SK-N-SH (cell line): ENCODE data around the gene FHL2. TPM values are rescaled to one million over a fixed set of nuclear protein-coding genes. Genes with fewer than 3 reads are reported as not detected.

ENCODE experiments used
- CTCF ChIA-PET: fragments of 300-600, 350-600 bp; formaldehyde crosslinking; extraction: SDS; loops from one replicate; lab custom pipeline; 2021; lab: Yijun Ruan, JAX
- POLR2A ChIA-PET: fragments of 350-600 bp; sonication (Branson Sonifier 250); formaldehyde crosslinking; extraction: SDS; loops from one replicate; lab custom pipeline; 2020; ENCODE audit warnings: antibody characterized with exemption, inconsistent platforms; lab: Yijun Ruan, JAX
- DNase-seq: peaks from one replicate; pipeline ENCODE4 v3.0.0; 2012
- H2AFZ ChIP-seq: fragments of 200-600 bp; sonication (generic); 2 replicates; pipeline ENCODE4 v1.8.1; 2016; ENCODE audit warnings: antibody characterized with exemption, mild to moderate bottlenecking, low read depth
- H3F3A ChIP-seq: fragments of 200-600 bp; sonication (generic); replicated peaks from 2 replicates; pipeline ENCODE3; 2016; ENCODE audit warnings: antibody characterized with exemption, mild to moderate bottlenecking; ENCODE audit not compliant: insufficient read depth
- H3K27ac ChIP-seq, 2 experiments: fragments of 200-500 bp in 1 of 2; fragments of 200-600 bp in 1 of 2; sonication (Bioruptor generic) in 1 of 2; sonication (generic), shearing (Covaris generic) in 1 of 2; 2 replicates each; pipeline versions ENCODE4 v1.5.1 to v1.6.1; 2014 to 2016; ENCODE audit warnings: low read depth in 2 of 2, inconsistent platforms in 1 of 2, low read length in 1 of 2, mild to moderate bottlenecking in 1 of 2, mixed read lengths in 1 of 2
- H3K27me3 ChIP-seq: fragments of 200-600 bp; sonication (generic), shearing (Covaris generic); 2 replicates; pipeline ENCODE4 v1.6.1; 2016; ENCODE audit warnings: mixed run types; ENCODE audit not compliant: insufficient read depth
- H3K36me3 ChIP-seq, 2 experiments: fragments of 200-500 bp in 1 of 2; fragments of 200-600 bp in 1 of 2; sonication (Bioruptor generic) in 1 of 2; sonication (generic) in 1 of 2; replicated peaks in 1 of 2; 2 replicates each; pipeline versions ENCODE3 to v1.5.1; 2014 to 2016; ENCODE audit warnings: low read length in 1 of 2, mild to moderate bottlenecking in 1 of 2; ENCODE audit not compliant: insufficient read depth in 2 of 2, control insufficient read depth in 1 of 2
- H3K4me1 ChIP-seq, 2 experiments: fragments of 200-500 bp in 1 of 2; fragments of 200-600 bp in 1 of 2; sonication (Bioruptor generic) in 1 of 2; sonication (generic), shearing (Covaris generic) in 1 of 2; 2 replicates each; pipeline versions ENCODE4 v1.5.1 to v1.6.1; 2014 to 2016; ENCODE audit warnings: low read depth in 1 of 2, low read length in 1 of 2, mixed run types in 1 of 2; ENCODE audit not compliant: insufficient read depth in 2 of 2, control insufficient read depth in 1 of 2
- H3K4me2 ChIP-seq: fragments of 200-600 bp; sonication (generic), shearing (Covaris generic); 2 replicates; pipeline ENCODE4 v1.6.1; 2017; ENCODE audit warnings: mixed run types
- H3K4me3 ChIP-seq, 2 experiments: fragments of 200-500 bp in 1 of 2; fragments of 200-600 bp in 1 of 2; sonication (Bioruptor generic) in 1 of 2; sonication (generic), shearing (Covaris generic) in 1 of 2; 2 replicates each; pipeline versions ENCODE4 v1.5.1 to v1.8.1; 2014 to 2016; ENCODE audit warnings: low read depth in 2 of 2, inconsistent platforms in 1 of 2, low read length in 1 of 2, mild to moderate bottlenecking in 1 of 2, mixed read lengths in 1 of 2, moderate library complexity in 1 of 2
- H3K79me2 ChIP-seq: fragments of 200-600 bp; sonication (generic); 2 replicates; pipeline ENCODE4 v1.8.1; 2017; ENCODE audit warnings: mild to moderate bottlenecking; ENCODE audit not compliant: insufficient read depth
- H3K9ac ChIP-seq: fragments of 200-600 bp; sonication (generic); 2 replicates; pipeline ENCODE4 v1.6.1; 2017; ENCODE audit warnings: mixed run types
- H3K9me2 ChIP-seq: fragments of 200-600 bp; sonication (generic); 2 replicates; pipeline ENCODE4 v1.6.1; 2017; ENCODE audit warnings: mixed run types
- H3K9me3 ChIP-seq: fragments of 200-600 bp; sonication (generic); 2 replicates; pipeline ENCODE4 v1.6.1; 2017; ENCODE audit warnings: mixed run types, mild to moderate bottlenecking, moderate library complexity
- H4K20me1 ChIP-seq: fragments of 200-600 bp; sonication (generic); 2 replicates; pipeline ENCODE4 v1.6.1; 2017; ENCODE audit warnings: mild to moderate bottlenecking, mixed run types; ENCODE audit not compliant: insufficient read depth
- ELF1 ChIP-seq: IDR thresholded peaks from 2 replicates; pipeline ENCODE4 v1.4.0; 2012
- EP300 ChIP-seq, 2 experiments: IDR thresholded peaks; 2 replicates each; pipeline versions ENCODE4 v1.4.0 to v1.6.1; 2012; ENCODE audit warnings: borderline replicate concordance in 1 of 2, low read depth in 1 of 2, low read length in 1 of 2
- FOSL2 ChIP-seq: IDR thresholded peaks from 2 replicates; pipeline ENCODE4 v1.4.0; 2012; ENCODE audit warnings: low read depth, mild to moderate bottlenecking, moderate library complexity, borderline replicate concordance
- FOXM1 ChIP-seq: IDR thresholded peaks from 2 replicates; pipeline ENCODE4 v1.4.0; 2012; ENCODE audit warnings: low read depth, mild to moderate bottlenecking
- GABPA ChIP-seq: IDR thresholded peaks from 2 replicates; pipeline ENCODE4 v1.4.0; 2012; ENCODE audit warnings: low read depth, mild to moderate bottlenecking
- JUND ChIP-seq: IDR thresholded peaks from 2 replicates; pipeline ENCODE4 v1.4.0; 2012
- MEF2A ChIP-seq: IDR thresholded peaks from 2 replicates; pipeline ENCODE4 v1.4.0; 2012; ENCODE audit warnings: low read depth, borderline replicate concordance
- MXI1 ChIP-seq: IDR thresholded peaks from 2 replicates; pipeline ENCODE4 v1.6.1; 2012; ENCODE audit warnings: mild to moderate bottlenecking, low read depth, low read length, improper control_type of control experiment
- POLR2AphosphoS5 ChIP-seq: IDR thresholded peaks from 2 replicates; pipeline ENCODE4 v1.6.1; 2012; ENCODE audit warnings: low read depth, low read length
- RCOR1 ChIP-seq: fragments of 150-350 bp; IDR thresholded peaks from 2 replicates; pipeline ENCODE4 v1.6.1; 2017; ENCODE audit warnings: antibody characterized with exemption, low read length
- RXRA ChIP-seq: IDR thresholded peaks from 2 replicates; pipeline ENCODE4 v1.4.0; 2012; ENCODE audit warnings: low read depth, mild to moderate bottlenecking, borderline replicate concordance
- SIN3A ChIP-seq: IDR thresholded peaks from 2 replicates; pipeline ENCODE4 v1.6.1; 2012; ENCODE audit warnings: low read depth, mild to moderate bottlenecking, low read length, moderate library complexity, borderline replicate concordance
- TCF12 ChIP-seq: IDR thresholded peaks from 2 replicates; pipeline ENCODE4 v1.4.0; 2012
- YY1 ChIP-seq: IDR thresholded peaks from 2 replicates; pipeline ENCODE4 v1.4.0; 2012; ENCODE audit warnings: low read depth, mild to moderate bottlenecking
- WGBS: methylation state at CpG from one replicate; pipeline ENCODE4 v1.1.6; 2017; ENCODE audit warnings: low lambda C conversion rate; 5-methylcytosine and 5-hydroxymethylcytosine counted together
- polyA plus RNA-seq, 3 experiments: library from polyadenylated mRNA; depleted of rRNA; stranded (reverse); fragments of >200 nt; gene quantifications; 2 replicates each; pipeline ENCODE4 v1.2.3, GENCODE V29; 2012
- TF ChIP-seq, protein P1 (sequence below): IDR thresholded peaks from 2 replicates; pipeline ENCODE4 v1.4.0; 2012; ENCODE audit warnings: low read depth, borderline replicate concordance
- TF ChIP-seq, protein P2 (sequence below): IDR thresholded peaks from 2 replicates; pipeline ENCODE4 v1.6.1; 2012; ENCODE audit warnings: mild to moderate bottlenecking, low read depth, low read length, moderate library complexity

The FHL2 gene
- polyA plus RNA-seq, 1 of the 3 experiments (the other 2 are of a cell fraction) = 31.7 TPM

- no peak overlapping the region for H3K4me3 ChIP-seq
- H3K27me3 ChIP-seq = no peaks in the 10 kb centered on the region
- no peak overlapping the region for H3K27ac ChIP-seq
- H3K79me2 ChIP-seq = peaks cover 42% of the 10 kb centered on the region; the same call in 1 of the 2 replicates
- peaks cover 8% of the 10 kb centered on the region for H3F3A ChIP-seq
- peaks cover 0 to 4% of the 10 kb centered on the region in 2 experiments; a peak in 1 of 4 replicates for H3K4me1 ChIP-seq
- no peaks in the 10 kb centered on the region for H3K9me2 ChIP-seq
- TF ChIP-seq, protein P1, sequence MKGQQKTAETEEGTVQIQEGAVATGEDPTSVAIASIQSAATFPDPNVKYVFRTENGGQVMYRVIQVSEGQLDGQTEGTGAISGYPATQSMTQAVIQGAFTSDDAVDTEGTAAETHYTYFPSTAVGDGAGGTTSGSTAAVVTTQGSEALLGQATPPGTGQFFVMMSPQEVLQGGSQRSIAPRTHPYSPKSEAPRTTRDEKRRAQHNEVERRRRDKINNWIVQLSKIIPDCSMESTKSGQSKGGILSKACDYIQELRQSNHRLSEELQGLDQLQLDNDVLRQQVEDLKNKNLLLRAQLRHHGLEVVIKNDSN = no peak
- no peak for TF ChIP-seq MEF2A
- TF ChIP-seq RCOR1 = no peak
- TF ChIP-seq JUND = no peak
- no peak for TF ChIP-seq RXRA
- no peak for TF ChIP-seq POLR2AphosphoS5
- no peak for TF ChIP-seq MXI1
- TF ChIP-seq YY1 = no peak
- no peak for TF ChIP-seq FOSL2
- TF ChIP-seq, protein P2, sequence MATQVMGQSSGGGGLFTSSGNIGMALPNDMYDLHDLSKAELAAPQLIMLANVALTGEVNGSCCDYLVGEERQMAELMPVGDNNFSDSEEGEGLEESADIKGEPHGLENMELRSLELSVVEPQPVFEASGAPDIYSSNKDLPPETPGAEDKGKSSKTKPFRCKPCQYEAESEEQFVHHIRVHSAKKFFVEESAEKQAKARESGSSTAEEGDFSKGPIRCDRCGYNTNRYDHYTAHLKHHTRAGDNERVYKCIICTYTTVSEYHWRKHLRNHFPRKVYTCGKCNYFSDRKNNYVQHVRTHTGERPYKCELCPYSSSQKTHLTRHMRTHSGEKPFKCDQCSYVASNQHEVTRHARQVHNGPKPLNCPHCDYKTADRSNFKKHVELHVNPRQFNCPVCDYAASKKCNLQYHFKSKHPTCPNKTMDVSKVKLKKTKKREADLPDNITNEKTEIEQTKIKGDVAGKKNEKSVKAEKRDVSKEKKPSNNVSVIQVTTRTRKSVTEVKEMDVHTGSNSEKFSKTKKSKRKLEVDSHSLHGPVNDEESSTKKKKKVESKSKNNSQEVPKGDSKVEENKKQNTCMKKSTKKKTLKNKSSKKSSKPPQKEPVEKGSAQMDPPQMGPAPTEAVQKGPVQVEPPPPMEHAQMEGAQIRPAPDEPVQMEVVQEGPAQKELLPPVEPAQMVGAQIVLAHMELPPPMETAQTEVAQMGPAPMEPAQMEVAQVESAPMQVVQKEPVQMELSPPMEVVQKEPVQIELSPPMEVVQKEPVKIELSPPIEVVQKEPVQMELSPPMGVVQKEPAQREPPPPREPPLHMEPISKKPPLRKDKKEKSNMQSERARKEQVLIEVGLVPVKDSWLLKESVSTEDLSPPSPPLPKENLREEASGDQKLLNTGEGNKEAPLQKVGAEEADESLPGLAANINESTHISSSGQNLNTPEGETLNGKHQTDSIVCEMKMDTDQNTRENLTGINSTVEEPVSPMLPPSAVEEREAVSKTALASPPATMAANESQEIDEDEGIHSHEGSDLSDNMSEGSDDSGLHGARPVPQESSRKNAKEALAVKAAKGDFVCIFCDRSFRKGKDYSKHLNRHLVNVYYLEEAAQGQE = no peak
- TF ChIP-seq TCF12 = no peak
- TF ChIP-seq EP300 (IDR thresholded peaks at IDR 0.05; ENCODE audit: borderline replicate concordance in 1 of 2, low read depth in 1 of 2, low read length in 1 of 2) = no peak
- TF ChIP-seq SIN3A = no peak
- no peak for TF ChIP-seq GABPA
- TF ChIP-seq FOXM1 = no peak
- TF ChIP-seq ELF1 = no peak
- H3K9ac ChIP-seq = no peak overlapping the region
- H2AFZ ChIP-seq = no peak overlapping the region
- WGBS = 92% methylated on average over 10 of the region's 10 CpGs
- no peak overlapping the region for H3K4me2 ChIP-seq
- H3K36me3 ChIP-seq = peaks cover 0 to 50% of the 10 kb centered on the region in 2 experiments
- ChIA-PET POLR2A (no interaction called here), CTCF (interaction anchor here (1.0 to 2.9 kb wide), 6 partner anchors 9 to 151 kb away, joined by 3 to 16 read pairs (median 4); no protein-coding TSS in a partner anchor)
- DNase-seq = no peak
- no peaks in the 10 kb centered on the region for H3K9me3 ChIP-seq
- H4K20me1 ChIP-seq = no peaks in the 10 kb centered on the region
These were observed 27.7 kb downstream of the FHL2 start for GRCh38 chr2:105371156-105371555.
